Measurements from ENCODE around the gene EMP1.

EMP1 gene

GRCh38 chr12:13195250-13195649, 1.3 kb upstream of the EMP1 start:
- Mint-ChIP-seq H3K36me3 (ENCODE audit: insufficient read depth) (no peaks in the 10 kb centered on the region), H3K9me3 (no peaks in the 10 kb centered on the region), H3K4me3 (peak overlapping the region; percentile 10 to 70), H3K27ac (peak overlapping the region; percentile 13 to 81), H3K4me1 (ENCODE audit: low read depth in 2 of 2) (peaks cover 13 to 19% of the 10 kb centered on the region in 2 donors), H3K27me3 (peaks cover 26 to 37% of the 10 kb centered on the region in 2 donors)
- ATAC-seq (replicated peaks) (no peak), DNase-seq (no peak)

GRCh38 chr12:13195785-13196129, 769 bp upstream of the EMP1 start:
- peaks cover 22 to 37% of the 10 kb centered on the region in 2 donors for H3K27me3 Mint-ChIP-seq

GRCh38 chr12:13197032-13197431, 506 bp downstream of the EMP1 start:
- Mint-ChIP-seq H3K4me3 (peak overlapping the region; percentile 70 to 73), H3K4me1 (ENCODE audit: low read depth in 2 of 2) (peaks cover 13 to 19% of the 10 kb centered on the region in 2 donors), H3K9me3 (no peaks in the 10 kb centered on the region), H3K27ac (peak overlapping the region; percentile 13 to 33), H3K36me3 (ENCODE audit: insufficient read depth) (no peaks in the 10 kb centered on the region), H3K27me3 (peaks cover 26 to 38% of the 10 kb centered on the region in 2 donors)
- no peak for ATAC-seq (replicated peaks)
- no peak for DNase-seq

More at GRCh38 chr12:13195785-13196129, 769 bp upstream of the EMP1 start:
- ATAC-seq (replicated peaks) (no peak), DNase-seq (no peak)
- Mint-ChIP-seq H3K9me3 (no peaks in the 10 kb centered on the region), H3K27ac (peak overlapping the region; percentile 13 to 81), H3K4me3 (peak overlapping the region in 1 of 2 donors; percentile 70), H3K4me1 (ENCODE audit: low read depth in 2 of 2) (peaks cover 13 to 19% of the 10 kb centered on the region in 2 donors), H3K36me3 (ENCODE audit: insufficient read depth) (no peaks in the 10 kb centered on the region)

- peak overlapping the region; percentile 13 to 33 for H3K27ac Mint-ChIP-seq
Measured at GRCh38 chr12:13197526-13198143, 1.1 kb downstream of the EMP1 start.

DNA sequence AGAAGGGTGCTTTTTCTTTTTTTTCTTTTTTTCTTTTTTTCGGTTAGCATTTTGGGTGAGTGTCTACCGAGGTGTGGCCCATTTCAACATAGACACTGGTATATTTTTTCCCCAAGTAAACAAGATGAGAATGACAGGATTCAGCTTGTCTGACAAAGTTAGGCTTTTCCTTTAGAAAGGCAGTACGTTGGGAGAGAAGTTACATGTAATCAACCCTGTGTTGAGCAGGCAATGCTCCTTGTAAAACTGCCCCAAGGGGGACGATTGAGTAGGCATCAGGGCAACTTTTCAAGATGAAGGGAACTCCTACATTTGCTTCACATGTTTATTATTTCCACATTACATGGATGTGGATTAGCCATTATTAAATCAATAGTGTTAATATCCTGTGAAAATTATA, 1.7 kb downstream of the EMP1 start:
- Mint-ChIP-seq H3K9me3 (no peaks in the 10 kb centered on the region), H3K36me3 (ENCODE audit: insufficient read depth) (no peaks in the 10 kb centered on the region), H3K4me1 (ENCODE audit: low read depth in 2 of 2) (peaks cover 13 to 19% of the 10 kb centered on the region in 2 donors), H3K27me3 (peaks cover 31 to 40% of the 10 kb centered on the region in 2 donors), H3K4me3 (no peak overlapping the region), H3K27ac (no peak overlapping the region)
- ATAC-seq (replicated peaks) (no peak), DNase-seq (no peak)

More at GRCh38 chr12:13197526-13198143, 1.1 kb downstream of the EMP1 start:
- H3K9me3 Mint-ChIP-seq = no peaks in the 10 kb centered on the region
- H3K27me3 Mint-ChIP-seq = peaks cover 29 to 39% of the 10 kb centered on the region in 2 donors
- peaks cover 13 to 19% of the 10 kb centered on the region in 2 donors for H3K4me1 Mint-ChIP-seq (ENCODE audit: low read depth in 2 of 2)
- H3K4me3 Mint-ChIP-seq = peak overlapping the region; percentile 70 to 73
- ATAC-seq (replicated peaks) = no peak
- no peak for DNase-seq
- H3K36me3 Mint-ChIP-seq (ENCODE audit: insufficient read depth) = no peaks in the 10 kb centered on the region

DNA sequence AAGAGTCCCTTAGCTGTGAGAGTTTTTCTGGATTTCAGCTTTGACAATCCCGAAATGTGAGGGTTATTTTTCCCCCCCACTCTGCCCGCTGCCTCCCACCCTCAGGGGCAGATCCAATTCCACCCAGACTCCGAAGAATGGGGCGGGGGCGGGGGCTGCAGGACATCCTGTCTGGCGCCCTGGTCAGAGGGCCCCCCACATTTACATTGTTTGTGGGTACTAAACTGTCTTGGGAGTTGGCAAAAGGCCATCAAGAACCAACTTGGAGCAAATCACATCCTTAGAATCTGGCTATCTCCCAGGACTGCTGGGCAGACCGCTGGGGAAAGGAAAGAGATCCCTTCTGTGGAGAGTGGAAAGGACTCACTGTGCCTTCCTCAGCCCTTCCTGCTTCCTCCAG, 2.4 kb downstream of the EMP1 start:
- DNase-seq (no peak), ATAC-seq (replicated peaks) (no peak)
- no peaks in the 10 kb centered on the region for H3K36me3 Mint-ChIP-seq (ENCODE audit: insufficient read depth)
- peaks cover 34 to 40% of the 10 kb centered on the region in 2 donors for H3K27me3 Mint-ChIP-seq
- H3K4me3 Mint-ChIP-seq = no peak overlapping the region
- no peaks in the 10 kb centered on the region for H3K9me3 Mint-ChIP-seq
- peaks cover 13 to 19% of the 10 kb centered on the region in 2 donors for H3K4me1 Mint-ChIP-seq (ENCODE audit: low read depth in 2 of 2)
- H3K27ac Mint-ChIP-seq = no peak overlapping the region

DNA sequence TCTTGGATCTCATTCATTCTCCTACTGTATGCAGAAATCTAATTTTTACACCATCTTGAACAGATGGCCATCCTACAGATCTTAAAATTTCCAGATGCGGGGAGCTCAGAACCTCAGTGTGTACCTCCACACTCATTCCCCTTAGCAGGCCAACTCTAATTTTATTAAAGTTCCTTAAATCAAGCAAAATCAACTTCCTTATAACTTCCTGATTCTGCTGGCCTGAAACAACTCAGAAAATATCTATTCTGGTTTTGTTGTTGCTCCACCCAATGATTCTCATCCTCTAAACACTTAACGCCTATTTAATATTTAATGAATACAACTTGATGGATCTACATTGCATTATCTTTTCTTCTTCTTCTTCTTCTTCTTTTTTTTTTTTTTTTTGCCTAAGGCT, 3.1 kb downstream of the EMP1 start:
- Mint-ChIP-seq H3K9me3 (no peaks in the 10 kb centered on the region), H3K4me3 (no peak overlapping the region), H3K27me3 (peaks cover 40 to 42% of the 10 kb centered on the region in 2 donors), H3K36me3 (ENCODE audit: insufficient read depth) (no peaks in the 10 kb centered on the region), H3K4me1 (ENCODE audit: low read depth in 2 of 2) (peaks cover 13 to 19% of the 10 kb centered on the region in 2 donors), H3K27ac (no peak overlapping the region)
- ATAC-seq (replicated peaks) (no peak), DNase-seq (no peak)

DNA sequence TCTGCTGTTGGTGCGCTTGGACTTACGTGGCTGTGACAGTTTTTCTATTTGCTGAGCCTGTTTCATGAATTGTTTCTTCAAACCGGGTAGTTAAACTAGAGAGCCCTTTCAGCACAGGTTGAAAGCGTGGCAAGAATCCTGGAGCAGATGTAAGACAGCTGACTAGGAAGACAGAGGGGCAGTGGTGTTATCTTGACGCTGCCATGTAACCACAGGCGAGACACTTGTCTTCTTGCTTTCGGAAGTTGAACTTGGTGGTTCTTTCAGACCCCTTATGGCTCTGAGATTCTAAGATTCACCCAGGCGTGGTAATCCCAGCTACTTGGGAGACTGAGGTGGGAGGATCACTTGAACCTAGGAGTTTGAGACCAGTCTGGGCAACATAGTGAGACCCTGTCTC, 4.3 kb downstream of the EMP1 start:
- no peak overlapping the region for H3K27ac Mint-ChIP-seq
- peaks cover under 1% of the 10 kb centered on the region for H3K36me3 Mint-ChIP-seq (ENCODE audit: insufficient read depth)
- DNase-seq (no peak), ATAC-seq (replicated peaks) (no peak)
- H3K4me1 Mint-ChIP-seq (ENCODE audit: low read depth in 2 of 2) = peaks cover 9 to 11% of the 10 kb centered on the region in 2 donors
- no peak overlapping the region for H3K4me3 Mint-ChIP-seq
- no peaks in the 10 kb centered on the region for H3K9me3 Mint-ChIP-seq
- peaks cover 40 to 43% of the 10 kb centered on the region in 2 donors for H3K27me3 Mint-ChIP-seq

- peak overlapping the region in 1 of 2 donors; percentile 22 for H3K27ac Mint-ChIP-seq
- peaks cover 34 to 41% of the 10 kb centered on the region in 2 donors for H3K27me3 Mint-ChIP-seq
- H3K9me3 Mint-ChIP-seq = no peaks in the 10 kb centered on the region
- peaks cover 4 to 5% of the 10 kb centered on the region in 2 donors for H3K4me1 Mint-ChIP-seq (ENCODE audit: low read depth in 2 of 2)
- DNase-seq = no peak
- ATAC-seq (replicated peaks) = no peak
- H3K36me3 Mint-ChIP-seq (ENCODE audit: insufficient read depth) = peaks cover 2% of the 10 kb centered on the region
- H3K4me3 Mint-ChIP-seq = no peak overlapping the region
Measured at GRCh38 chr12:13203034-13203922, 6.8 kb downstream of the EMP1 start.

- no peak overlapping the region for H3K4me3 Mint-ChIP-seq
- peak overlapping the region in 1 of 2 donors; percentile 22 for H3K27ac Mint-ChIP-seq
- ATAC-seq (replicated peaks) = no peak
- DNase-seq = no peak
- peaks cover 46 to 48% of the 10 kb centered on the region in 2 donors for H3K27me3 Mint-ChIP-seq
- peaks cover 2% of the 10 kb centered on the region for H3K36me3 Mint-ChIP-seq (ENCODE audit: insufficient read depth)
- H3K4me1 Mint-ChIP-seq (ENCODE audit: low read depth in 2 of 2) = peaks cover 4 to 5% of the 10 kb centered on the region in 2 donors
- H3K9me3 Mint-ChIP-seq = no peaks in the 10 kb centered on the region
Measured at GRCh38 chr12:13204428-13204827, 7.9 kb downstream of the EMP1 start.

DNA sequence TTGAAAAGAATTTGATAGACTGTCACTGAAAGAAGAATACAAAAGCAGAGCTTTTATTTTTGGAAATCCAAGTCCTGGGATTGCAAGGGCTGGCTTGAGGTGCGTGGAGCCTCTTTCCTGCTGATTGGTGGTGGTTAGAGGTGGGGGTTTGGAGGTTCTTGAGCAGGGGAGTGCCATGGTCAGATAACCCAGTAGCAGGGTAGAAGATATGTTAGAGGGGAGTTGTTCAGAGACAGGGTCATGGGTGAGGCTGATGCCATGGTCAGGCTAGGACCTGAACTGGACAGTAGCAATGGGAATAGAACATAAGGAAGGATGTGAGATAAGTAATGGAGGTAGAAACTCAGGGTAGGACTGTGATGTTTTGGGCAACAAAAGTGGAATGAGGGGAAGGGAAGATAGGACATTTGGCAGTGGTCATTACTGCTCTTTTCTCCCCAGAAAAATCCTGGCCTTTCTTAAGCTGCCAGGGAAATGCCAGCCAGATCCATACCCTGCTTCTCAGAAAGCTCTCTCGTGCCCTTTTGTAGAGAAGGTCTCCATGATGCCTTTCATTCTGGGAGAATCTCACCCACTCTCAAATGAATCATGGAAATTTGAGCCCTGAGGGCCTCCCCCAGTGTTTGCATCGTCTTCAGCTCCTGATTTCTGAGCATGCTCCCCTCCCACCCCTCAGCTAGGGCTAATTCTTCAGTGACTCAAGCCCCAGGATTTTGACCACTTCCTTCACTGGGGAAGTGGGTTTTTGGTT, 9.5 kb downstream of the EMP1 start:
- ATAC-seq (replicated peaks) = no peak

GRCh38 chr12:13206560-13206897, 10.0 kb downstream of the EMP1 start:
- H3K27ac Mint-ChIP-seq = no peak overlapping the region
- no peaks in the 10 kb centered on the region for H3K9me3 Mint-ChIP-seq
- no peak overlapping the region for H3K4me3 Mint-ChIP-seq
- ATAC-seq (replicated peaks) (no peak), DNase-seq (no peak)
- H3K27me3 Mint-ChIP-seq = peaks cover 39 to 50% of the 10 kb centered on the region in 2 donors
- H3K4me1 Mint-ChIP-seq (ENCODE audit: low read depth in 2 of 2) = peaks cover 4 to 5% of the 10 kb centered on the region in 2 donors
- H3K36me3 Mint-ChIP-seq (ENCODE audit: insufficient read depth) = peaks cover 2% of the 10 kb centered on the region

More for the DNA sequence above, 9.5 kb downstream of the EMP1 start:
- Mint-ChIP-seq H3K27me3 (peaks cover 44 to 55% of the 10 kb centered on the region in 2 donors), H3K9me3 (no peaks in the 10 kb centered on the region), H3K4me3 (no peak overlapping the region), H3K36me3 (ENCODE audit: insufficient read depth) (peaks cover 2% of the 10 kb centered on the region), H3K27ac (no peak overlapping the region), H3K4me1 (ENCODE audit: low read depth in 2 of 2) (peaks cover 4 to 5% of the 10 kb centered on the region in 2 donors)
- DNase-seq = no peak

Data from effector memory CD8-positive, alpha-beta T cell (primary cell).